Neural cell (in vitro differentiated cells): Measurements from ENCODE around the gene ELMO1. TPM values are rescaled to one million over a fixed set of nuclear protein-coding genes. Genes with fewer than 3 reads are reported as not detected.

Experiments
- H2AFZ ChIP-seq: fragments of 200-600, 300-800 bp; sonication (generic), shearing (Covaris generic); 2 replicates; pipeline ENCODE4 v1.6.0; 2014; ENCODE audit warnings: low read depth, mild to moderate bottlenecking, antibody characterized with exemption, low read length, moderate library complexity
- H3F3A ChIP-seq: fragments of 200-600 bp; shearing (Covaris generic); 2 replicates; pipeline ENCODE4 v1.6.1; 2016; ENCODE audit warnings: mild to moderate bottlenecking, moderate library complexity, mixed read lengths, antibody characterized with exemption, low read length; ENCODE audit not compliant: insufficient read depth, poor library complexity, severe bottlenecking
- H3K27ac ChIP-seq: fragments of 200-600, 300-800 bp; sonication (generic), shearing (Covaris generic); 2 replicates; pipeline ENCODE4 v1.5.1; 2014; ENCODE audit warnings: mild to moderate bottlenecking, low read length, moderate library complexity
- H3K27me3 ChIP-seq: fragments of 300-800, 200-600 bp; sonication (generic), shearing (Covaris generic); 2 replicates; pipeline ENCODE4 v1.6.0; 2014; ENCODE audit warnings: mild to moderate bottlenecking, low read depth, low read length, moderate library complexity; ENCODE audit not compliant: insufficient read depth
- H3K36me3 ChIP-seq: fragments of 300-800, 200-600 bp; sonication (generic), shearing (Covaris generic); 2 replicates; pipeline ENCODE4 v1.5.1; 2014; ENCODE audit warnings: mild to moderate bottlenecking, antibody characterized with exemption, low read length, moderate library complexity; ENCODE audit not compliant: insufficient read depth
- H3K4me2 ChIP-seq: fragments of 300-800, 200-600 bp; sonication (generic), shearing (Covaris generic); 2 replicates; pipeline ENCODE4 v1.6.0; 2014; ENCODE audit warnings: mild to moderate bottlenecking, low read length
- H3K4me3 ChIP-seq: fragments of 300-800, 200-600 bp; sonication (generic), shearing (Covaris generic); 2 replicates; pipeline ENCODE4 v1.5.1; 2014; ENCODE audit warnings: mild to moderate bottlenecking, low read length, moderate library complexity
- H3K79me2 ChIP-seq: fragments of 200-600 bp; shearing (Covaris generic); replicated peaks from 2 replicates; pipeline ENCODE4 v1.6.0; 2014; ENCODE audit warnings: mild to moderate bottlenecking, low read length, moderate library complexity; ENCODE audit not compliant: insufficient read depth
- H3K9ac ChIP-seq: fragments of 300-800, 200-600 bp; sonication (generic), shearing (Covaris generic); 2 replicates; pipeline ENCODE4 v1.6.1; 2016; ENCODE audit warnings: mild to moderate bottlenecking, low read length, mixed read lengths
- H3K9me2 ChIP-seq: fragments of 200-600 bp; shearing (Covaris generic); 2 replicates; pipeline ENCODE4 v1.6.1; 2016; ENCODE audit warnings: mild to moderate bottlenecking, low read length, mixed read lengths; ENCODE audit not compliant: insufficient read depth
- H3K9me3 ChIP-seq: fragments of 200-600, 300-800 bp; sonication (generic), shearing (Covaris generic); 2 replicates; pipeline ENCODE4 v1.6.1; 2016; ENCODE audit warnings: mild to moderate bottlenecking, mixed run types, low read length, moderate library complexity, mixed read lengths
- H4K20me1 ChIP-seq: fragments of 200-600 bp; shearing (Covaris generic); 2 replicates; pipeline ENCODE4 v1.6.1; 2016; ENCODE audit warnings: mild to moderate bottlenecking, mixed run types; ENCODE audit not compliant: insufficient read depth
- CTCF ChIP-seq: fragments of 450-650 bp; IDR thresholded peaks from 2 replicates; pipeline ENCODE4 v1.5.1; 2014; ENCODE audit warnings: antibody characterized with exemption, mild to moderate bottlenecking, moderate library complexity; ENCODE audit not compliant: poor library complexity, severe bottlenecking
- EP300 ChIP-seq: fragments of 450-650 bp; conservative IDR thresholded peaks from 2 replicates; pipeline ENCODE4 v1.6.1; 2014; ENCODE audit warnings: antibody characterized with exemption, mild to moderate bottlenecking, moderate library complexity; ENCODE audit not compliant: poor library complexity, severe bottlenecking
- EZH2 ChIP-seq: fragments of 200-600, 300-800 bp; shearing (Covaris generic), sonication (generic); IDR thresholded peaks from 2 replicates; pipeline ENCODE4 v1.6.1; 2014; ENCODE audit warnings: antibody characterized with exemption, low read length, borderline replicate concordance, mild to moderate bottlenecking; ENCODE audit not compliant: insufficient read depth, poor library complexity, severe bottlenecking
- MXI1 ChIP-seq: fragments of 450-650 bp; conservative IDR thresholded peaks from 2 replicates; pipeline ENCODE4 v1.6.1; 2014; ENCODE audit warnings: antibody characterized with exemption, mild to moderate bottlenecking; ENCODE audit not compliant: poor library complexity, severe bottlenecking
- POLR2AphosphoS5 ChIP-seq: IDR thresholded peaks from 2 replicates; pipeline ENCODE4 v1.6.1; 2012
- RAD21 ChIP-seq: fragments of 450-650 bp; conservative IDR thresholded peaks from 2 replicates; pipeline ENCODE4 v1.6.1; 2014; ENCODE audit warnings: antibody characterized with exemption, mild to moderate bottlenecking, moderate library complexity
- REST ChIP-seq: IDR thresholded peaks from 2 replicates; pipeline ENCODE4 v1.6.1; 2012; ENCODE audit warnings: borderline replicate concordance
- SMC3 ChIP-seq: fragments of 450-650 bp; conservative IDR thresholded peaks from 2 replicates; pipeline ENCODE4 v1.6.1; 2014; ENCODE audit warnings: antibody characterized with exemption, mild to moderate bottlenecking, moderate library complexity; ENCODE audit not compliant: poor library complexity
- TAF1 ChIP-seq: IDR thresholded peaks from 2 replicates; pipeline ENCODE4 v1.6.1; 2012; ENCODE audit warnings: low read depth
- polyA plus RNA-seq: library from polyadenylated mRNA; depleted of rRNA; stranded (reverse); fragments of >200 nt; gene quantifications from 2 replicates; pipeline ENCODE4 v1.2.3, GENCODE V29; 2014

Gene ELMO1
- polyA plus RNA-seq, 1 donor from 2014 or later = 12.2 TPM

GRCh38 chr7:36984710-36985312 is 463.9 kb downstream of the ELMO1 start:
- Histone ChIP-seq H3K27me3 (no peaks in the 10 kb centered on the region), H3F3A (peaks cover 13% of the 10 kb centered on the region), H2AFZ (no peak overlapping the region), H3K9ac (peak overlapping the region; percentile 57), H3K79me2 (peaks cover 11% of the 10 kb centered on the region), H3K9me2 (no peaks in the 10 kb centered on the region), H3K9me3 (no peaks in the 10 kb centered on the region), H3K4me3 (peak overlapping the region; percentile 63), H3K36me3 (no peaks in the 10 kb centered on the region), H4K20me1 (no peaks in the 10 kb centered on the region), H3K27ac (peak overlapping the region; percentile 85), H3K4me2 (peak overlapping the region; percentile 64)
- TF ChIP-seq MXI1 = no peak
- TF ChIP-seq RAD21 = peak; percentile 4

GRCh38 chr7:36984041-36984521 is 464.6 kb downstream of the ELMO1 start:
- peak overlapping the region; percentile 63 for H3K4me3 ChIP-seq
- H3K79me2 ChIP-seq = peaks cover 11% of the 10 kb centered on the region
- no peaks in the 10 kb centered on the region for H3K27me3 ChIP-seq
- H3K4me2 ChIP-seq = peak overlapping the region; percentile 64
- peak overlapping the region; percentile 57 for H3K9ac ChIP-seq
- no peaks in the 10 kb centered on the region for H3K36me3 ChIP-seq
- H3K9me2 ChIP-seq = no peaks in the 10 kb centered on the region
- TF ChIP-seq EP300 (no peak), SMC3 (peak; percentile 12)
- H3K27ac ChIP-seq = peak overlapping the region; percentile 85
- H3F3A ChIP-seq = peaks cover 13% of the 10 kb centered on the region
- H2AFZ ChIP-seq = no peak overlapping the region
- H3K9me3 ChIP-seq = no peaks in the 10 kb centered on the region
- no peaks in the 10 kb centered on the region for H4K20me1 ChIP-seq

- TF ChIP-seq CTCF (no peak), REST (no peak), SMC3 (no peak), TAF1 (no peak), MXI1 (no peak), RAD21 (no peak), EP300 (no peak), POLR2AphosphoS5 (no peak), EZH2 (no peak)
- no peaks in the 10 kb centered on the region for H3K9me3 ChIP-seq
- H3K79me2 ChIP-seq = peaks cover 11% of the 10 kb centered on the region
- peaks cover 13% of the 10 kb centered on the region for H3F3A ChIP-seq
- H3K4me2 ChIP-seq = no peak overlapping the region
- H3K4me3 ChIP-seq = peak overlapping the region; percentile 63
- no peaks in the 10 kb centered on the region for H3K36me3 ChIP-seq
- H4K20me1 ChIP-seq = no peaks in the 10 kb centered on the region
- H3K27ac ChIP-seq = no peak overlapping the region
- H2AFZ ChIP-seq = no peak overlapping the region
- H3K9ac ChIP-seq = no peak overlapping the region
- no peaks in the 10 kb centered on the region for H3K27me3 ChIP-seq
- H3K9me2 ChIP-seq = no peaks in the 10 kb centered on the region
Measured at GRCh38 chr7:36982766-36983165, 465.9 kb downstream of the ELMO1 start.
